ENCODE results near the gene ACD. TPM values are rescaled to one million over a fixed set of nuclear protein-coding genes. Genes with fewer than 3 reads are reported as not detected.

ACD gene
- total and polyA plus RNA-seq, 2 of the 8 experiments (the other 6 are each of a cell fraction or from before 2014, with no cell fraction given), result 34.8 to 58.0 TPM

DNA sequence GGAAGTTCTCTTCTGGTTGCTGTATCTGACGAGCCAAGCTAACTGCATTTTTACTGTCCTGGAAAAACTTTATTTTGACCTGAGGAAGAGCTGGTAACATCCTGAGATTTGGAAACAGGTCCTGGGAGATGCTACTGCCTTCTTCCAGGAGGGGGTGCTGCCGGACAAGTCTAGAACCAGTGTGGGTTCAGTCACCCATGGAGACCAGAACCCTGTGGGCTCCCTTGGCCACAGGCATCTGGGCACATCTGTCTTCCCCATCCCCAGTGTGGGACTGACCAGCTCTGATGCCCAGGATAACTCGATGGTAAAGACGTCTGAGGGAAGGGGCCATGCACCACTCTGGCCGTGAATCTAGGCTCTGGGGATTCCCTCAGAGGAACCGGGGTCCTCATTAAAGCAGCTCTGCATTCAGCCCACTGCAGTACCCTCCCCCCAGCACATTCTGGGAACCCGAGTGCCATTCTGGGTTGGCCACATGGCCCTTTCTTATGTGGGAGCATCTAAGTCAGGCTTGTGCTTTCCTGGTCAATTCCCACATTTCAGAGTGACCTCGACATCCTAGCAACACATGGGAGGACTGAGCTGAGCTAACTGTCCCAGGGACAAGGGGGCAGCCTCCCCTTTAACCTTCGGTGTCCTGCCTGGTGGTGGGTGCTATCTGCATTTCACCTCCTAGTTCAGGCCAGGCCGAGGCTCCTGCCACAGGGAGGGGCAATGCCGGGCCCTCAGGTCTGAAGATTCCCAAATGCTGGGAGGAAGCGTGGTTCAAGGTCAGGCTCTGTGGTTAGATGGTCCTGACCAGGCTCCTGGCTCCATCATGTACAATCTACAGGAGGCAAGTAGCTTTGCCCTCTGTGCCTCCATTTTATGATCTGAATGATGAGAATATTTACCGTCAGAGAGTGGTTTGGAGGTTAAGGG, 12.9 kb upstream of the ACD start (continued):
- TF ChIP-seq, protein P1, sequence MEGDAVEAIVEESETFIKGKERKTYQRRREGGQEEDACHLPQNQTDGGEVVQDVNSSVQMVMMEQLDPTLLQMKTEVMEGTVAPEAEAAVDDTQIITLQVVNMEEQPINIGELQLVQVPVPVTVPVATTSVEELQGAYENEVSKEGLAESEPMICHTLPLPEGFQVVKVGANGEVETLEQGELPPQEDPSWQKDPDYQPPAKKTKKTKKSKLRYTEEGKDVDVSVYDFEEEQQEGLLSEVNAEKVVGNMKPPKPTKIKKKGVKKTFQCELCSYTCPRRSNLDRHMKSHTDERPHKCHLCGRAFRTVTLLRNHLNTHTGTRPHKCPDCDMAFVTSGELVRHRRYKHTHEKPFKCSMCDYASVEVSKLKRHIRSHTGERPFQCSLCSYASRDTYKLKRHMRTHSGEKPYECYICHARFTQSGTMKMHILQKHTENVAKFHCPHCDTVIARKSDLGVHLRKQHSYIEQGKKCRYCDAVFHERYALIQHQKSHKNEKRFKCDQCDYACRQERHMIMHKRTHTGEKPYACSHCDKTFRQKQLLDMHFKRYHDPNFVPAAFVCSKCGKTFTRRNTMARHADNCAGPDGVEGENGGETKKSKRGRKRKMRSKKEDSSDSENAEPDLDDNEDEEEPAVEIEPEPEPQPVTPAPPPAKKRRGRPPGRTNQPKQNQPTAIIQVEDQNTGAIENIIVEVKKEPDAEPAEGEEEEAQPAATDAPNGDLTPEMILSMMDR (IDR thresholded peaks at IDR 0.05; ENCODE audit: control extremely low read depth in 1 of 3, insufficient read depth in 1 of 3, low read depth in 1 of 3, low read length in 3 of 3), result peak; percentile 76 to 90 (median 89)
- TF ChIP-seq RAD21 (IDR thresholded peaks at IDR 0.05 in 1 of 2, conservative IDR thresholded peaks at IDR 0.05 in 1 of 2; ENCODE audit: low read depth in 2 of 2, low read length in 2 of 2) (peak; percentile 92 to 94), KDM1A (IDR thresholded peaks at IDR 0.05; ENCODE audit: borderline replicate concordance, low read length) (0 out of 2 replicates have a peak, but pooled peaks have one; percentile 20), GABPA (IDR thresholded peaks at IDR 0.05; ENCODE audit: borderline replicate concordance, insufficient read depth, low read length) (0 out of 2 replicates have a peak, but pooled peaks have one; percentile 36)
